ENCODE measurements around the gene GTF2I.
"Not testable (repeated sequence)": the region's sequence is repeated elsewhere in the genome, so short reads cannot be mapped to it uniquely, and the experiment has no call there.

Gene GTF2I

DNA sequence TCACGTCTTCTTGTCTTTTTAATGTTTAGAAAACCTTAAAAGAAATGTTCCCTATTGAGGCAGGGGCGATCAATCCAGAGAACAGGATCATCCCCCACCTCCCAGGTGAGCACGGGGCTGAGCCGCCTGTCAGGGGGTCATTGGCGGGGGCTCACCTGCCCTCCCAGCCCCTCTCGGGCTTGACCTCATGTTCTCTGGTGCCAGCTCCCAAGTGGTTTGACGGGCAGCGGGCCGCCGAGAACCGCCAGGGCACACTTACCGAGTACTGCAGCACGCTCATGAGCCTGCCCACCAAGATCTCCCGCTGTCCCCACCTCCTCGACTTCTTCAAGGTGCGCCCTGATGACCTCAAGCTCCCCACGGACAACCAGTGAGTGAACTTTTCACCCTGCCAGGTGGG, 121.5 kb downstream of the GTF2I start:
- DNase-seq (ENCODE audit: low spot score), result not testable (repeated sequence)

GRCh38 chr7:74781746-74782145, 124.2 kb downstream of the GTF2I start:
- not testable (repeated sequence) for DNase-seq (ENCODE audit: low spot score)

GRCh38 chr7:74783595-74783994, 126.1 kb downstream of the GTF2I start:
- DNase-seq (ENCODE audit: low spot score), result not testable (repeated sequence)

- DNase-seq (ENCODE audit: low spot score), result not testable (repeated sequence)
Observed at GRCh38 chr7:74788369-74789150, 131.0 kb downstream of the GTF2I start.

GRCh38 chr7:74789200-74789736, 131.8 kb downstream of the GTF2I start:
- DNase-seq (ENCODE audit: low spot score), result not testable (repeated sequence)

GRCh38 chr7:74797848-74798622, 140.5 kb downstream of the GTF2I start:
- not testable (repeated sequence) for DNase-seq (ENCODE audit: low spot score)

GRCh38 chr7:74798644-74799043, 141.1 kb downstream of the GTF2I start:
- DNase-seq (ENCODE audit: low spot score), result not testable (repeated sequence)

Measured in AG08396 (cell line).